H7 (cell line): ENCODE measurements around the gene TTLL11. TPM values are rescaled to one million over a fixed set of nuclear protein-coding genes. Genes with fewer than 3 reads are reported as not detected.
"Not testable (repeated sequence)": the region's sequence is repeated elsewhere in the genome, so short reads cannot be mapped to it uniquely, and the experiment has no call there.

Experiments used
- DNase-seq: peaks from one replicate; pipeline ENCODE4 v3.0.0; 2012
- H3K27me3 ChIP-seq: 2 replicates; pipeline ENCODE4 v1.6.0; 2011; ENCODE audit warnings: mild to moderate bottlenecking, low read length; ENCODE audit not compliant: control insufficient read depth, insufficient read depth
- H3K36me3 ChIP-seq: replicated peaks from 2 replicates; pipeline ENCODE4 v1.5.1; 2011; ENCODE audit warnings: low read length; ENCODE audit not compliant: control insufficient read depth, insufficient read depth
- H3K4me3 ChIP-seq: 2 replicates; pipeline ENCODE4 v1.5.1; 2011; ENCODE audit warnings: low read depth, mild to moderate bottlenecking, control low read depth, low read length, moderate library complexity; ENCODE audit not compliant: insufficient read depth
- total RNA-seq: library from RNA; depleted of rRNA; stranded (reverse); fragments of >200 nt; shearing (Covaris generic); gene quantifications from 2 replicates; pipeline ENCODE4 v1.2.3, GENCODE V29; 2014

The TTLL11 gene
- total RNA-seq, 1 experiment from 2014 or later, result 0.97 TPM

DNA sequence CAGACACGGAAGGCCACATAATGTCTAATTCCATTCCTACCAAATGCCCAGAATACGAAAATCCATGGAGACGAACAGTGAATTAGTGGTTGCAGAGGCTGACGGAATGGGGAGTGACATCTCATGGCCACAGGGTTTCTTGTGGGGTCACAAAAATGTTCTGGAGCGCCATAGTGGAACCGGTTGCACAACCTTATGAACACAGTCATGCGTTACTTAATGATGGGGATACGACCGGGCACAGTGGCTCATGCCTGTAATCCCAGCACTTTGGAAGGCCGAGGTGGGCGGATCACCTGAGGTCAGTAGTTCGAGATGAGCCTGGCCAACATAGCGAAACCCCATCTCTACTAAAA is 26.0 kb upstream of the TTLL11 start:
- no peaks in the 10 kb centered on the region for H3K27me3 ChIP-seq
- no peak overlapping the region for H3K4me3 ChIP-seq
- DNase-seq, result no peak
- H3K36me3 ChIP-seq, result no peaks in the 10 kb centered on the region

- no peaks in the 10 kb centered on the region for H3K27me3 ChIP-seq
- DNase-seq, result no peak
- no peaks in the 10 kb centered on the region for H3K36me3 ChIP-seq
- no peak overlapping the region for H3K4me3 ChIP-seq
Observed at GRCh38 chr9:122118343-122119165, 25.4 kb upstream of the TTLL11 start.

DNA sequence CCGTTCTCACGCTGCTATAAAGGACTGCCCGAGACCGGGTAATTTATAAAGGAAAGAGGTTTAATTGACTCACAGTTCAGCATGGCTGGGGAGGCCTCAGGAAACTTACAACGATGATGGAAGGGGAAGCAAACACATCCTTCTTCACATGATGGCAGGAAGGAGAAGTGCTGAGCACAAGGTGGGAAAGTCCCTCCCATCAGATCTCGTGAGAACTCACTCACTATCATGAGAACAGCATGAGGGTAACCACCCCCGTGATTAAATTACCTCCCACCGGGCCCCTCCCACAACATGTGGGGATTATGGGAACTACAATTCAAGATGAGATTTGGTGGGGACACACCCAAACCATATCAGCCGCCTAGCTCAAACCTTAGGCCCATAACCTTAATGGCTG is 24.1 kb upstream of the TTLL11 start:
- H3K27me3 ChIP-seq, DNase-seq, H3K4me3 ChIP-seq, H3K36me3 ChIP-seq: not testable (repeated sequence)

GRCh38 chr9:122116448-122117173 is 23.5 kb upstream of the TTLL11 start:
- no peak for DNase-seq
- Histone ChIP-seq H3K27me3 (no peaks in the 10 kb centered on the region), H3K36me3 (no peaks in the 10 kb centered on the region), H3K4me3 (no peak overlapping the region)

DNA sequence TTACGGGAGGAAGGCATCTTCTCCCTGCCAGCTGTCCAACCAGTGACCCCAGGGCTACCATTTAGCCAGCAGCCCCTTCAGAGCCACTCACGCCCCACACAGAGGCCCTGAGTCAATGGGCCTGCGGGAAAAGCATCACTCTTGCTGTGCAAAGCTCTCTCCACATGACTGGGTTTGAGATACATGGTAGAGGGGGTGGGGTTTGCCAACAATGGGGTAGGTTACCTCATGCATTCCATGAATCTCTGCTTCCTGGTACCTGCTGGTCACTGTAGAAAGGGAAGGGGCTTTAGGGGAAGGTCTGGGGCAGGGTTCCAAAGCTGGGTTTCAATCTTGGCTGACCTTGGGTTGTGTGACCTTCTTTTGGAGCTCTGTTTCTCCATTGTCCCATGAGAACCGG is 22.9 kb upstream of the TTLL11 start:
- no peak overlapping the region for H3K4me3 ChIP-seq
- no peaks in the 10 kb centered on the region for H3K36me3 ChIP-seq
- H3K27me3 ChIP-seq, result no peaks in the 10 kb centered on the region
- DNase-seq, result peak; percentile 87

DNA sequence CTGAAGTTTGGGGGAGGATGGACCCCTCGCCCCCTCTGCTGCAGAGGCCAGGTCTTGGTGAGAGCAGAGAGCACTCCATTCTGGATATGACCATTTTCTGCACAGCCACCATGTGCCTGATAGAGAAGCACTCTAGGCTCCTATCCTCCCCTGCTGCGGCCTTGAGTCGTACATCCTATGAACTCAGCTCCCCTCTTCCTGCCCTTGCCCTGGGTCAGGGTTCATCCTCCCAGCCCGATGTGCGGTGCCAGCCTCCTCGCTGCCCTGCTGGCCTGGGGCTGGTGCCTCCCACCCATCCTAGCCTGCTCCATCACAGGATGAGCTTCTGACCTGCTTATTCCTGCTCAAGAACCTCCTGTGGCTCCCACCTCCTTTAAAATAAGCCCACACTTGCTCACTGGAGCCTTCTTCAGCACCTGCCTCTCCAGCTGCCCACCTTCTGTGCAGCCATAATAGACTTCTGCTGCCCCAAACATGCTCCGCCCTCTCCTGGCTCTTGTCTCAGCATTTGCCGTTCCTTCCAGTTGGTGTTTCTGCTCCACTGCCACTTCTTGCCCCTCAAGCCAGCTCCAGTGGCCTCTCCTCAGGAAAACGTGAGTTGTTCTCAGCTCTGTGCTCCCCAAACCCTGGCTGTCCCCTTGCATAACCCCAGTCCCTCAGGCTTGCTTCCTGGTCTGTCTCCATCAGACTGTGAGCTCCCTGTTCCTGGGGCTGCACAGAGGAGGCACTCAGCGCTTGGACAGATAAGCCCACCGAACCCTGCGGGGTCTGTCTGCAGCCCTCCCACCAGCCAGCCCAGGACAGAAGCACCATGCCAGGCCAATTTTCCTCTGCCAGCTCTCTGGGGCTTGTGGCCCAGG is 22.3 kb upstream of the TTLL11 start:
- H3K4me3 ChIP-seq, result no peak overlapping the region
- H3K36me3 ChIP-seq, result no peaks in the 10 kb centered on the region
- no peak for DNase-seq
- no peaks in the 10 kb centered on the region for H3K27me3 ChIP-seq

DNA sequence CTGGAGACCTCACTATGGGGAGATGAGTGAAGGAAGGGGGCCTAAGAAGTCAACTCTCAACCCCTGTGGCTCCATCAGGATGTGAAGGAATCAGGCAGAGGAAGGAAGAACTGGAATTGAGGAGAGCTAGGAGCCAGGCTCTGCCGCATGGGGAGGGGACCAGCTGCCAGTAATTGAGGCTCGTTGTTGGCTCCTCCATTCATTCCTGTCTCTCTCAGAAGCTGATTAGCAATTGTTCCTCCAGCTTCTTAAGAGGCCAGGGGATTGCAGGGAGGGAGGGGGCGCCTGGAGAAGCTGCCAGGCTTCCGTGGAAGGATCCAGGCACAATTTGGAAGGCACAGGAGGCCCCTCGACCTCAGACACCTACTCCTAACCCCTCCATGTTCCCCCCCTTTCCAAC is 20.5 kb upstream of the TTLL11 start:
- H3K4me3 ChIP-seq, result no peak overlapping the region
- H3K36me3 ChIP-seq, result no peaks in the 10 kb centered on the region
- H3K27me3 ChIP-seq, result no peaks in the 10 kb centered on the region
- no peak for DNase-seq

GRCh38 chr9:122112238-122112637 is 19.1 kb upstream of the TTLL11 start:
- Histone ChIP-seq H3K4me3 (no peak overlapping the region), H3K27me3 (no peaks in the 10 kb centered on the region), H3K36me3 (no peaks in the 10 kb centered on the region)
- no peak for DNase-seq

DNA sequence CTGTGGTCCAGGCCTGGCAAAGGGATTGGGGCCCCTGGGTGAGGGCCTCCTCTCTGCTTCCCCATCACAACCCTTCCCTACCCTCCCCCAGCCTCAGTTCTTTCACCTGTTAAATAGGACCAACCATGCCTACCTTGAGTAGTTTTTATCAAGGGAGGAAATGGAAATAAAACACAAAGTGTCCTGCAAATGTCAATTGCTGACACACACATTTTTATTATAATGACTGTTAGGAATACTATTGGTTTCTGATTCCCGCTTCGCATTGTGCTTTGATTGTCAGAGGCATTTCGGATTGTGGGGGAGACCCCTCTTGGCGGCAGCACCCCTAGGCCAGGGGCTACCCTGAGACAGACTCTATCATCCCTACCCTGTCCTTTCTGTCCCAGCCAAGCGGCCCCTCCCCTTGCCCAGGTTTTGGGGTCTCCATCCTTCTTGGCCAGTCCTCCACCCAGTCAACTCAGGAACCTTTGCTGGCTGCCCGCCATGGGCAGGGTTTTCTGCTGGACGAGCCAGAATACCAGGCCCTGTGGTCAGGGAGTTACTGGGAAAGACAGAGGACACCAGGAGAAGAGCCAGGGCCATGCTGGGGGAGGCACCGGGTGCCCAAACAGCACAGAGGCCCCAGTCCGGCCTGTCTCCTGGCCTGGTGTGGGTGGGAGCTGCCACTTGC is 18.4 kb upstream of the TTLL11 start:
- Histone ChIP-seq H3K4me3 (no peak overlapping the region), H3K36me3 (no peaks in the 10 kb centered on the region), H3K27me3 (no peaks in the 10 kb centered on the region)
- no peak for DNase-seq

GRCh38 chr9:122110100-122110833 is 17.2 kb upstream of the TTLL11 start:
- no peak overlapping the region for H3K4me3 ChIP-seq
- H3K36me3 ChIP-seq, result no peaks in the 10 kb centered on the region
- DNase-seq, result no peak
- H3K27me3 ChIP-seq, result no peaks in the 10 kb centered on the region

DNA sequence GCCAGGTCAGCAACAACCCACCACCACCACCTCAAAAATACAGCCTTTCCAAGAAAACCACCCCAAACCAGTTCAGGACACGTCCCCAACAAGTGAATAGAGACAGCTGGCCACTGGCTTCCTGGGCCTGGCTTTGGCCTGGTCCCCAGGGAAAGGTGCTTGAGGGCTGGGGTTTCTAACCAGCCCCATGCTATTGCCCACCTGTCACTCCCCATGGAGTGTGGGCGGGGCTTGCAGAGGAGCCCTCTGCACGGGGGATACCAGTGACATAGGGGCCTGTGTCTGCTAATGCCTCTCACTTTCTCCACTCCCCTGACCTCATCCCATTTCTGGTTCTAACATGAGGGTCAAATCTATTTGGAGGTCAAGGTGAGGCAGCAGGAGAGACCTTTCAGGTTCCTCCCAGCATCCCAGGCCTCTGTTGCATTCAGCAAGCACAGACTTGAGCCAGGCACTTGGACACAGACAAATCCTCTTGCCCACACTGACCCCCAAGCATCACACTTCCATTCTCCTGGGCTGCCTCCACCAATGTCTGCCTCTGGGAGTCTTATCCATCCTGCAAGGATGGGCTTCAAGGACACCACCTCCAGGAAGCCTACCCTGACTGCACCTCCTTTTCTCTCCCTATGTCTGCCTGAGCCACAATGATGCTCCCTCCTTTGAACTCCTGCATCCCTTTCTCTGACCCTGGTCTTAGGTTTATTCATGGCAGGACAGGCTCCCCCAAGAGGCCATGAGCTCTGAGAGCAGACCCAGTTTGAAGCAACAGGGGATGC is 16.1 kb upstream of the TTLL11 start:
- Histone ChIP-seq H3K36me3 (no peaks in the 10 kb centered on the region), H3K27me3 (no peaks in the 10 kb centered on the region), H3K4me3 (no peak overlapping the region)
- DNase-seq, result peak; percentile 76

- Histone ChIP-seq H3K36me3 (no peaks in the 10 kb centered on the region), H3K27me3 (no peaks in the 10 kb centered on the region), H3K4me3 (no peak overlapping the region)
- no peak for DNase-seq
Observed at GRCh38 chr9:122107291-122107805, 14.2 kb upstream of the TTLL11 start.

- DNase-seq, result no peak
- H3K4me3 ChIP-seq, result no peak overlapping the region
- no peaks in the 10 kb centered on the region for H3K36me3 ChIP-seq
- no peaks in the 10 kb centered on the region; the same call in 1 of the 2 replicates for H3K27me3 ChIP-seq
Observed at GRCh38 chr9:122106576-122106975, 13.5 kb upstream of the TTLL11 start.
